ENCODE data around the gene MYL4. TPM values are rescaled to one million over a fixed set of nuclear protein-coding genes. Genes with fewer than 3 reads are reported as not detected.
"Not testable (repeated sequence)": the region's sequence is repeated elsewhere in the genome, so short reads cannot be mapped to it uniquely, and the experiment has no call there.

Gene MYL4
- polyA plus RNA-seq, 1 experiment: 0.21 TPM

DNA sequence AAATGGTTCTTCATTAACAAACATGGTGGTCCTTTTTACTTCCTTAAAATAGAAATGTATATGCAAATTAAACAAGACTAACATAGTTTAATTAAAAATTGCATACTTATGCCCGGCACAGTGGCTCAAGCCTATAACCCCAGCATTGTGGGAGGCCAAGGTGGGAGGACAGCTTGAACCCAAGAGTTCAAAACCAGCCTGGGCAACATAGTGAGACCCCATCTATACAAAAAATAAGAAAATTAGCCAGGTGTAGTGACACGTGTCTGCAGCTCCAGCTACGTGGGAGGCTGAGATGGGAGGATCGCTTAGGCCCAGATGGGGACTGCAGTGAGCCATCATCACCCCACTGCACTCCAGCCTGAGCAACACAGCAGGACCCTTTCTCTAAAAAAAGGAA lies 38.4 kb upstream of the MYL4 start:
- Histone ChIP-seq H3K4me3 (ENCODE audit: low read depth, low read length) (no peak overlapping the region), H3K27me3 (ENCODE audit: control insufficient read depth, insufficient read depth, low read length) (no peaks in the 10 kb centered on the region), H3K36me3 (ENCODE audit: control insufficient read depth, insufficient read depth, low read length) (peaks cover 4% of the 10 kb centered on the region; the same call in 1 of the 2 replicates)
- CTCF ChIA-PET: interaction anchor here (1.3 kb wide), 1 partner anchor 8 kb away, joined by 3 read pairs; no protein-coding TSS in a partner anchor
- POLR2A ChIA-PET: no interaction called here
- TF ChIP-seq, protein P1, sequence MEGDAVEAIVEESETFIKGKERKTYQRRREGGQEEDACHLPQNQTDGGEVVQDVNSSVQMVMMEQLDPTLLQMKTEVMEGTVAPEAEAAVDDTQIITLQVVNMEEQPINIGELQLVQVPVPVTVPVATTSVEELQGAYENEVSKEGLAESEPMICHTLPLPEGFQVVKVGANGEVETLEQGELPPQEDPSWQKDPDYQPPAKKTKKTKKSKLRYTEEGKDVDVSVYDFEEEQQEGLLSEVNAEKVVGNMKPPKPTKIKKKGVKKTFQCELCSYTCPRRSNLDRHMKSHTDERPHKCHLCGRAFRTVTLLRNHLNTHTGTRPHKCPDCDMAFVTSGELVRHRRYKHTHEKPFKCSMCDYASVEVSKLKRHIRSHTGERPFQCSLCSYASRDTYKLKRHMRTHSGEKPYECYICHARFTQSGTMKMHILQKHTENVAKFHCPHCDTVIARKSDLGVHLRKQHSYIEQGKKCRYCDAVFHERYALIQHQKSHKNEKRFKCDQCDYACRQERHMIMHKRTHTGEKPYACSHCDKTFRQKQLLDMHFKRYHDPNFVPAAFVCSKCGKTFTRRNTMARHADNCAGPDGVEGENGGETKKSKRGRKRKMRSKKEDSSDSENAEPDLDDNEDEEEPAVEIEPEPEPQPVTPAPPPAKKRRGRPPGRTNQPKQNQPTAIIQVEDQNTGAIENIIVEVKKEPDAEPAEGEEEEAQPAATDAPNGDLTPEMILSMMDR (IDR thresholded peaks at IDR 0.05; ENCODE audit: insufficient read depth, low read depth, low read length): no peak
- DNase-seq (ENCODE audit: low read depth): no peak

DNA sequence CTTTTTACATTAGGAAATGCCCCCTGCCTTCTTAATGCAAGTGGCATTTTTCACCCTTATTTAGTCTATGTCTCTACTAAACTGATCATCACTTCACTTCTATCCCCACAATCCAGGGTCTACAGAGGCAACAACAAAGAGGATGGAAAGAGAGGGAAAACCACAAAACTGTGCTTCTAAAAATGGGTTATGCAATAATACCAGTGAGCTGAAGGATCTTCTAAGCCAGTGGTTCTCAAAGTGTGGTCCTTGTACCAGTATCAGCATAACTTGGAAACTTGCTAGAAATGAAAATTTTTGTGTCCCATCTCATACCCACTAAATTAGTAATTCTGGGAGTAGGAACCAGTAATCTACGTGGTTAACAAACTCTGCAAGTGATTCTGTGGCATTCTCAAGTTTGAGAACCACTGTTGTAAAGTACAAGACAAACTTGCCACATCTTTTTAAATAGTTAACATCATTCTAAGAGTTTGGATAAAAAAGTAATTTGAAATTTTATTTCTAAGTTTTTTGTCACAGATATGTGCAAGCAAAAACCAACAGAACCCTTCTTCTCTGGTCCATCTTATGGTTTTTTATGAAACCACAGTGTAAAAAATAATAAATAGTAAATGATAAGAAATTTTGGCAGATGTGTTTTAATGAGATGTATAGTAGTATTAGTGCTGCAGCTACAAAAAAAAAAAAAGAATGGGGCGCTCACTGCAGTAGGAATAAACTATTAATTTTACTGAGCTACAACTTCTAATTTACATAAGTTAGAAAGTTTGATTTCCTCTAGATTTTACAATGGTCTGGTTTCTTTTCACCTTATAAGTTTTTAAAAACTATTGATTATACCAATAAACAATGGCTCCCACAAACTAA lies 36.2 kb upstream of the MYL4 start:
- Histone ChIP-seq H3K27me3 (ENCODE audit: control insufficient read depth, insufficient read depth, low read length) (no peaks in the 10 kb centered on the region), H3K36me3 (ENCODE audit: control insufficient read depth, insufficient read depth, low read length) (peaks cover 3% of the 10 kb centered on the region; the same call in 1 of the 2 replicates), H3K4me3 (ENCODE audit: low read depth, low read length) (no peak overlapping the region)
- CTCF ChIA-PET: no interaction called here
- no peak for DNase-seq (ENCODE audit: low read depth)
- TF ChIP-seq, protein P1 (IDR thresholded peaks at IDR 0.05; ENCODE audit: insufficient read depth, low read depth, low read length): no peak
- POLR2A ChIA-PET: no interaction called here

- DNase-seq (ENCODE audit: low read depth); H3K36me3 ChIP-seq (ENCODE audit: control insufficient read depth, insufficient read depth, low read length); CTCF ChIA-PET; POLR2A ChIA-PET; H3K4me3 ChIP-seq (ENCODE audit: low read depth, low read length); H3K27me3 ChIP-seq (ENCODE audit: control insufficient read depth, insufficient read depth, low read length): not testable (repeated sequence)
These were observed 34.3 kb upstream of the MYL4 start for GRCh38 chr17:47174823-47175222.

DNA sequence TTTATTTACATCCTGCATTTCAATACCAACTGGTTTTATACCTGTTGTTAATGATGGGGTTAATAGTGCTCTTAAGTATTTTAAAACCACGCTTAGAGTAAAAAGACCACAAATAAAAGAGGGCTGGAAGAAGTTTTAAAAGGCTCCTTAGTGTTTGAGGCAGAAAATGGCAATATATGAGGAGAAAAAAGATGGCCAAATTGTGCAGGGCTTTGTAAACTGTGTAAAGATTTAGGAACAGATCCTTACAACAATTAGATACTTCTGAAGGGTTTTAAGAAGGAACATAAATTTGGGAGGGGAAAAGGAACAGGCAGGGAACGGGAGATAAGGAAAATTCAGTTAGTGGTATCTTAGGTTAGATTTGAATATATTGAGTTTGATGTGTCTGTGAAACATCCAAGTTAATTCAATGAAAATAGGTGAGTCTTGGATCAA lies 32.7 kb upstream of the MYL4 start:
- TF ChIP-seq, protein P1 (IDR thresholded peaks at IDR 0.05; ENCODE audit: insufficient read depth, low read depth, low read length): no peak
- H3K27me3 ChIP-seq (ENCODE audit: control insufficient read depth, insufficient read depth, low read length): no peaks in the 10 kb centered on the region
- peaks cover 2% of the 10 kb centered on the region; the same call in 1 of the 2 replicates for H3K36me3 ChIP-seq (ENCODE audit: control insufficient read depth, insufficient read depth, low read length)
- DNase-seq (ENCODE audit: low read depth): no peak
- POLR2A ChIA-PET: no interaction called here
- no peak overlapping the region for H3K4me3 ChIP-seq (ENCODE audit: low read depth, low read length)
- CTCF ChIA-PET: no interaction called here

- H3K27me3 ChIP-seq (ENCODE audit: control insufficient read depth, insufficient read depth, low read length): no peaks in the 10 kb centered on the region
- ChIA-PET POLR2A (no interaction called here), CTCF (no interaction called here)
- TF ChIP-seq, protein P1 (IDR thresholded peaks at IDR 0.05; ENCODE audit: insufficient read depth, low read depth, low read length): no peak
- H3K4me3 ChIP-seq (ENCODE audit: low read depth, low read length): no peak overlapping the region
- peaks cover 2% of the 10 kb centered on the region; the same call in 1 of the 2 replicates for H3K36me3 ChIP-seq (ENCODE audit: control insufficient read depth, insufficient read depth, low read length)
- no peak for DNase-seq (ENCODE audit: low read depth)
These were observed 31.9 kb upstream of the MYL4 start for GRCh38 chr17:47177261-47177660.
